Measurements from ENCODE around the gene PIF1. TPM values are rescaled to one million over a fixed set of nuclear protein-coding genes. Genes with fewer than 3 reads are reported as not detected.
"Not testable (repeated sequence)": the region's sequence is repeated elsewhere in the genome, so short reads cannot be mapped to it uniquely, and the experiment has no call there.

PIF1 gene
- total RNA-seq, 2 donors from 2014 or later = 0.44 to 0.45 TPM

GRCh38 chr15:64795299-64795698 is 30.1 kb downstream of the PIF1 start:
- H3K36me3 Mint-ChIP-seq (ENCODE audit: low read depth); H3K4me1 Mint-ChIP-seq; H3K4me3 Mint-ChIP-seq; H3K27ac Mint-ChIP-seq; ATAC-seq; H3K27me3 Mint-ChIP-seq; DNase-seq; H3K9me3 ChIP-seq (ENCODE audit: control insufficient read depth, low read length, poor library complexity, severe bottlenecking): not testable (repeated sequence)

GRCh38 chr15:64792282-64792681 is 33.2 kb downstream of the PIF1 start:
- no peak overlapping the region for H3K4me3 Mint-ChIP-seq
- H3K27ac Mint-ChIP-seq = no peak overlapping the region
- no peaks in the 10 kb centered on the region for H3K27me3 Mint-ChIP-seq
- no peak for DNase-seq
- H3K9me3 ChIP-seq (ENCODE audit: control insufficient read depth, low read length, poor library complexity, severe bottlenecking) = no peaks in the 10 kb centered on the region
- no peak for ATAC-seq
- peaks cover 2% of the 10 kb centered on the region for H3K4me1 Mint-ChIP-seq
- H3K36me3 Mint-ChIP-seq (ENCODE audit: low read depth) = no peaks in the 10 kb centered on the region

GRCh38 chr15:64791401-64791800 is 34.0 kb downstream of the PIF1 start:
- H3K4me3 Mint-ChIP-seq = no peak overlapping the region
- DNase-seq = no peak
- H3K36me3 Mint-ChIP-seq (ENCODE audit: low read depth) = no peaks in the 10 kb centered on the region
- H3K27me3 Mint-ChIP-seq = no peaks in the 10 kb centered on the region
- no peak for ATAC-seq
- H3K27ac Mint-ChIP-seq = no peak overlapping the region
- H3K4me1 Mint-ChIP-seq = peaks cover 2% of the 10 kb centered on the region
- no peaks in the 10 kb centered on the region for H3K9me3 ChIP-seq (ENCODE audit: control insufficient read depth, low read length, poor library complexity, severe bottlenecking)

GRCh38 chr15:64783796-64784195 is 41.7 kb downstream of the PIF1 start:
- Mint-ChIP-seq H3K36me3 (ENCODE audit: low read depth) (no peaks in the 10 kb centered on the region), H3K27ac (no peak overlapping the region), H3K4me3 (no peak overlapping the region), H3K4me1 (peaks cover 3% of the 10 kb centered on the region), H3K27me3 (peaks cover 25% of the 10 kb centered on the region)
- H3K9me3 ChIP-seq (ENCODE audit: control insufficient read depth, low read length, poor library complexity, severe bottlenecking) = no peaks in the 10 kb centered on the region
- DNase-seq = no peak
- ATAC-seq = no peak

GRCh38 chr15:64782751-64783150 is 42.7 kb downstream of the PIF1 start:
- H3K9me3 ChIP-seq (ENCODE audit: control insufficient read depth, low read length, poor library complexity, severe bottlenecking) = no peaks in the 10 kb centered on the region
- ATAC-seq (no peak), DNase-seq (no peak)
- peaks cover 3% of the 10 kb centered on the region for H3K4me1 Mint-ChIP-seq
- H3K27ac Mint-ChIP-seq = no peak overlapping the region
- no peak overlapping the region for H3K4me3 Mint-ChIP-seq
- peaks cover 26% of the 10 kb centered on the region for H3K27me3 Mint-ChIP-seq
- no peaks in the 10 kb centered on the region for H3K36me3 Mint-ChIP-seq (ENCODE audit: low read depth)

GRCh38 chr15:64781299-64781698 is 44.1 kb downstream of the PIF1 start:
- ATAC-seq (no peak), DNase-seq (no peak)
- H3K36me3 Mint-ChIP-seq (ENCODE audit: low read depth) = peaks cover 3% of the 10 kb centered on the region
- no peak overlapping the region for H3K4me3 Mint-ChIP-seq
- peaks cover 39% of the 10 kb centered on the region for H3K27me3 Mint-ChIP-seq
- H3K27ac Mint-ChIP-seq = no peak overlapping the region
- H3K4me1 Mint-ChIP-seq = peaks cover 3% of the 10 kb centered on the region
- H3K9me3 ChIP-seq (ENCODE audit: control insufficient read depth, low read length, poor library complexity, severe bottlenecking) = no peaks in the 10 kb centered on the region

- no peaks in the 10 kb centered on the region for H3K9me3 ChIP-seq (ENCODE audit: control insufficient read depth, low read length, poor library complexity, severe bottlenecking)
- Mint-ChIP-seq H3K36me3 (ENCODE audit: low read depth) (peaks cover 4% of the 10 kb centered on the region), H3K4me3 (no peak overlapping the region), H3K27ac (no peak overlapping the region), H3K4me1 (peaks cover 3% of the 10 kb centered on the region), H3K27me3 (peaks cover 44% of the 10 kb centered on the region)
- no peak for DNase-seq
- no peak for ATAC-seq
Measured at GRCh38 chr15:64780600-64781156, 44.8 kb downstream of the PIF1 start.

- no peaks in the 10 kb centered on the region for H3K9me3 ChIP-seq (ENCODE audit: control insufficient read depth, low read length, poor library complexity, severe bottlenecking)
- no peak for ATAC-seq
- peaks cover 4% of the 10 kb centered on the region for H3K36me3 Mint-ChIP-seq (ENCODE audit: low read depth)
- no peak overlapping the region for H3K27ac Mint-ChIP-seq
- peaks cover 44% of the 10 kb centered on the region for H3K27me3 Mint-ChIP-seq
- H3K4me1 Mint-ChIP-seq = peaks cover 3% of the 10 kb centered on the region
- DNase-seq = no peak
- no peak overlapping the region for H3K4me3 Mint-ChIP-seq
Measured at GRCh38 chr15:64779630-64780029, 45.8 kb downstream of the PIF1 start.

- ATAC-seq (no peak), DNase-seq (no peak)
- H3K4me3 Mint-ChIP-seq = no peak overlapping the region
- H3K27ac Mint-ChIP-seq = no peak overlapping the region
- H3K9me3 ChIP-seq (ENCODE audit: control insufficient read depth, low read length, poor library complexity, severe bottlenecking) = no peaks in the 10 kb centered on the region
- H3K36me3 Mint-ChIP-seq (ENCODE audit: low read depth) = peaks cover 4% of the 10 kb centered on the region
- H3K4me1 Mint-ChIP-seq = peaks cover 6% of the 10 kb centered on the region
- H3K27me3 Mint-ChIP-seq = peaks cover 49% of the 10 kb centered on the region
Measured at GRCh38 chr15:64779024-64779423, 46.4 kb downstream of the PIF1 start.

- ATAC-seq (no peak), DNase-seq (no peak)
- Mint-ChIP-seq H3K4me1 (peaks cover 6% of the 10 kb centered on the region), H3K4me3 (peak overlapping the region; percentile 89), H3K36me3 (ENCODE audit: low read depth) (peaks cover 8% of the 10 kb centered on the region), H3K27me3 (peaks cover 52% of the 10 kb centered on the region), H3K27ac (no peak overlapping the region)
- H3K9me3 ChIP-seq (ENCODE audit: control insufficient read depth, low read length, poor library complexity, severe bottlenecking) = no peaks in the 10 kb centered on the region
Measured at GRCh38 chr15:64776402-64776786, 49.1 kb downstream of the PIF1 start.

- Mint-ChIP-seq H3K4me3 (peak within 1 kb of the TSS; percentile 89), H3K27me3 (peaks cover 49% of the 10 kb centered on the region), H3K27ac (no peak within 1 kb of the TSS), H3K4me1 (peaks cover 6% of the 10 kb centered on the region), H3K36me3 (ENCODE audit: low read depth) (peaks cover 8% of the 10 kb centered on the region)
- peak in 1 of 3 donors; percentile 5 for DNase-seq
- H3K9me3 ChIP-seq (ENCODE audit: control insufficient read depth, low read length, poor library complexity, severe bottlenecking) = no peaks in the 10 kb centered on the region
- peak; percentile 48 for ATAC-seq
Measured at GRCh38 chr15:64775551-64776401, 49.7 kb downstream of the PIF1 start, which contains the start of gene RBPMS2. TSS of gene RBPMS2 (minus strand) at chr15:64775589. CDS start at chr15:64775319, 270 bp downstream.

- H3K4me1 Mint-ChIP-seq = peaks cover 9% of the 10 kb centered on the region
- peaks cover 53% of the 10 kb centered on the region for H3K27me3 Mint-ChIP-seq
- DNase-seq (peak in 1 of 3 donors; percentile 5), ATAC-seq (peak; percentile 46)
- H3K9me3 ChIP-seq (ENCODE audit: control insufficient read depth, low read length, poor library complexity, severe bottlenecking) = no peaks in the 10 kb centered on the region
- H3K27ac Mint-ChIP-seq = no peak overlapping the region
- H3K4me3 Mint-ChIP-seq = peak overlapping the region; percentile 76
- peaks cover 8% of the 10 kb centered on the region for H3K36me3 Mint-ChIP-seq (ENCODE audit: low read depth)
Measured at GRCh38 chr15:64774629-64775493, 50.6 kb downstream of the PIF1 start.

- Mint-ChIP-seq H3K36me3 (ENCODE audit: low read depth) (peaks cover 8% of the 10 kb centered on the region), H3K27me3 (peaks cover 47% of the 10 kb centered on the region), H3K4me3 (peak overlapping the region; percentile 76), H3K4me1 (peaks cover 9% of the 10 kb centered on the region), H3K27ac (no peak overlapping the region)
- ATAC-seq (no peak), DNase-seq (no peak)
- H3K9me3 ChIP-seq (ENCODE audit: control insufficient read depth, low read length, poor library complexity, severe bottlenecking) = no peaks in the 10 kb centered on the region
Measured at GRCh38 chr15:64774037-64774628, 51.3 kb downstream of the PIF1 start.

Measured in T-helper 17 cell (primary cell).